GM12864 (cell line): ENCODE results near the gene BORCS8.
"Not testable (repeated sequence)": the region's sequence is repeated elsewhere in the genome, so short reads cannot be mapped to it uniquely, and the experiment has no call there.

Experiments
- DNase-seq: peaks from one replicate; pipeline ENCODE4 v3.0.0-alpha.2; 2011; ENCODE audit warnings: low read depth
- H3K4me3 ChIP-seq: 2 replicates; pipeline ENCODE4 v1.5.1; 2011; ENCODE audit warnings: mild to moderate bottlenecking, low read depth, low read length, control low read depth
- TF ChIP-seq, protein P1 (sequence below): IDR thresholded peaks from 2 replicates; pipeline ENCODE4 v1.5.1; 2011; ENCODE audit warnings: low read depth, mild to moderate bottlenecking, moderate library complexity, low read length, control low read depth, inconsistent platforms; ENCODE audit errors: missing control alignments

The BORCS8 gene

DNA sequence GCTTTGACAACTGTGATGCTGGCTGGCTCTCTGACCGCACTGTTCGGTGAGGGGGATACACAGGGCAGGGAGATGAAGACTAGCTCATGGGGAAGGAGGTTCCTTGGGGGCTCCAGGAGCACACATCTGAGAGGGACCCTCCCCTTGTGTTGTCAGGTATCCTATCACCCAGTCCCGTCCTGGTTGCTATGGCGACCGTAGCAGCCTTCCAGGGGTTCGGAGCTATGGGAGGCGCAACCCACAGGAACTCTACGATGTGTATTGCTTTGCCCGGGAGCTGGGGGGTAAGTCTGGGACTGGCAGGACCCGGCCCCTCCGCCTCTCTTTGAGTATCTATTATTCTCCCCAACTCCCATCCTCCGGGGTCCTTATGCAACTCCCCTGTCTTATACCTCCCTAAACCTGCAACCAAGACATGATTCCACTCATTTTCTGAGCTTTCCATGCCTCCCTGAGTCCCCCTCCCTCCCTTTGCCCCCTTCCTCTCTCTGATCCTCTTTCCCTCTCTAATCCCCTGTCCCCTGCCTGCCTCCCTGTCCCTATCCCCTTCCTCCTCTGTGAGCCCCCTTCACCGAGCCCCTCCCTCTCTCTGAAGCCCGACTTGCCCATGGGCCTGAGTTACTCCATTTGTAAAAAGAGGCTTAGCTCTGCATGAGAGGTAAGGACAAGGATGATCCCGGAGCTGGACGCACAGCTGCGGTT, 32.3 kb upstream of the BORCS8 start:
- TF ChIP-seq, protein P1, sequence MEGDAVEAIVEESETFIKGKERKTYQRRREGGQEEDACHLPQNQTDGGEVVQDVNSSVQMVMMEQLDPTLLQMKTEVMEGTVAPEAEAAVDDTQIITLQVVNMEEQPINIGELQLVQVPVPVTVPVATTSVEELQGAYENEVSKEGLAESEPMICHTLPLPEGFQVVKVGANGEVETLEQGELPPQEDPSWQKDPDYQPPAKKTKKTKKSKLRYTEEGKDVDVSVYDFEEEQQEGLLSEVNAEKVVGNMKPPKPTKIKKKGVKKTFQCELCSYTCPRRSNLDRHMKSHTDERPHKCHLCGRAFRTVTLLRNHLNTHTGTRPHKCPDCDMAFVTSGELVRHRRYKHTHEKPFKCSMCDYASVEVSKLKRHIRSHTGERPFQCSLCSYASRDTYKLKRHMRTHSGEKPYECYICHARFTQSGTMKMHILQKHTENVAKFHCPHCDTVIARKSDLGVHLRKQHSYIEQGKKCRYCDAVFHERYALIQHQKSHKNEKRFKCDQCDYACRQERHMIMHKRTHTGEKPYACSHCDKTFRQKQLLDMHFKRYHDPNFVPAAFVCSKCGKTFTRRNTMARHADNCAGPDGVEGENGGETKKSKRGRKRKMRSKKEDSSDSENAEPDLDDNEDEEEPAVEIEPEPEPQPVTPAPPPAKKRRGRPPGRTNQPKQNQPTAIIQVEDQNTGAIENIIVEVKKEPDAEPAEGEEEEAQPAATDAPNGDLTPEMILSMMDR: no peak
- no peak overlapping the region for H3K4me3 ChIP-seq
- DNase-seq: no peak

DNA sequence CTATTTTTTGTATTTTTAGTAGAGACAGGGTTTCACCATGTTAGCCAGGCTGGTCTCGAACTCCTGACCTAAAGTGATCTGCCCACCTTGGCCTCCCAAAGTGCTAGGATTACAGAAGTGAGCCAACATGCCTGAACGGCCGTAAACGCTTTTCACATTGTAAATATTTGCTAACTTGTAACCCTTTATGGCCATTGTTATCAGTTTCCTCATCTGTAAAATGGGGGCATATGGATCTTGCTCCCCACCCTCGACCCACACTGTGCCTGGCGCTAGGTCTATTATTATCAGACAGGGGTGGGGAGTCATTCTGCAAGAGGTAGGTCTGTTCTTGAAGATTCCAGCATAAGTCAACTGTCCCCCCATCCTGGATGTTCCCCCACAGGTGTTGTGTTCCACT, 31.7 kb upstream of the BORCS8 start:
- TF ChIP-seq, protein P1: no peak
- no peak for DNase-seq
- no peak overlapping the region for H3K4me3 ChIP-seq

DNA sequence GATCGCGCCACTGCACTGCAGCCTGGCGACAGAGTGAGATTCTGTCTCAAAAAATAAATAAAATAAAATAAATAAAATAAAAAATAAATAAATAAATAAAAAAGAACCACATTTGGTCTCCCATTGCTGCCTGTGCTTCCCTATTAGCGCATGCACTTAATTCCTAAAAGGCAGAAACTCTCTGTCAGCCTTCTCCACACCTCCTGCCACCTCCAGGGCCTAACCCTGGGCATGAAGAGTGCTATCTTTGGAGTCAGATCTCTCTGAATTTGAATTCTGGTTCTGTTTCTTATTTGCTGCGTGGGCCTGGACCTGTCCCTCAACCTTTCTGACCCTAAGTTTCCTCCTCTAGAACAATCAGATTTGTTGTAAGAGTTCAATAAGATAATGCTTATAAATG, 31.1 kb upstream of the BORCS8 start:
- no peak for DNase-seq
- TF ChIP-seq, protein P1: no peak

DNA sequence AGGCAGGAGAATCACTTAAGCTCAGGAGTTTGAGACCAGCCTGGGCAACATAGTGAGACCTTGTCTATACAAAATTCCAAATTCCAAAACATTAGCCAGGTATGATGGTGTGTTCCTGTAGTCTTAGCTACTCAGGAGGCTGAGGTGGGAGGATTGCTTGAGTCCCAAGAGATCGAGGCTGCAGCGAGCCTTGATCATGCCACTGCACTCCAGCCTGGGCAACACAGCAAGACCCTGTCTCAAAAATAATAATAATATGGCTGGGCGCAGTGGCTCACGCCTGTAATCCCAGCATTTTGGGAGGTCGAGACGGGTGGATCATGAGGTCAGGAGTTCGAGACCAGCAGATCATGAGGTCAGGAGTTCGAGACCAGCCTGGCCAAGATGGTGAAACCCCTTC, 29.0 kb upstream of the BORCS8 start:
- DNase-seq: not testable (repeated sequence)

More for the DNA sequence above, 31.1 kb upstream of the BORCS8 start:
- H3K4me3 ChIP-seq: no peak overlapping the region

DNA sequence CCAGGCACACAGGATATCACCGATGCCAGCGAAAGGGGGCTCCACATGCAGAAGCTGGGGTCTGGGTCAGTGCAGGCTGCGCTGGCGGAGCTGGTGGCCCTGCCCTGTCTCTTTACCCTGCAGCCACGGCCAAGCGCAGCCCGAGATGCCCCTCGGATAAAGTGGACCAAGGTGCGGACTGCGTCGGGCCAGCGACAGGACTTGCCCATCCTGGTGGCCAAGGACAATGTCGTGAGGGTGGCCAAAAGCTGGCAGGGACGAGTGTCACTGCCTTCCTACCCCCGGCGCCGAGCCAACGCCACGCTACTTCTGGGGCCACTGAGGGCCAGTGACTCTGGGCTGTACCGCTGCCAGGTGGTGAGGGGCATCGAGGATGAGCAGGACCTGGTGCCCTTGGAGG, 27.0 kb upstream of the BORCS8 start:
- TF ChIP-seq, protein P1: no peak
- H3K4me3 ChIP-seq: no peak overlapping the region
- no peak for DNase-seq

More for the DNA sequence above, 29.0 kb upstream of the BORCS8 start:
- H3K4me3 ChIP-seq: not testable (repeated sequence)

DNA sequence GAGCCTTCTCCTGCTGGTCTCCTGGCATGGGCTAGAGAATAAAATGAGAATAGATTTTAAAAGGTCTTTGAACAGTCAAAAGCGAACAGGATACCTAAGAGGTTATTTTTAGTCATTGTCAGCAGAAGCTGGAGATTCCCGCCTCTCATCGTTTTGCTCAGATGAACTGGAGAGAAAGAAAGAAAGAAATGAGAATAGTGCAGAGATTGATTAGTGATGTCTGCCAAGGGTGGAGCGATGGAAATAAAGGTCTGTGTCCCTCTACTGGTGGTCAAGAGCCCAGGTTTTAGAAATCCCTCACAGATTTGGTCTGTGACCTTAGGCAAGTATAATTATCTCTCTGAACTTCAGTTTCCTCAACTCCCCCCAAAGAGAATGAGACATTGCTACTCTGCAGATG, 25.1 kb upstream of the BORCS8 start:
- TF ChIP-seq, protein P1: peak; percentile 10
- no peak overlapping the region for H3K4me3 ChIP-seq
- DNase-seq: no peak

DNA sequence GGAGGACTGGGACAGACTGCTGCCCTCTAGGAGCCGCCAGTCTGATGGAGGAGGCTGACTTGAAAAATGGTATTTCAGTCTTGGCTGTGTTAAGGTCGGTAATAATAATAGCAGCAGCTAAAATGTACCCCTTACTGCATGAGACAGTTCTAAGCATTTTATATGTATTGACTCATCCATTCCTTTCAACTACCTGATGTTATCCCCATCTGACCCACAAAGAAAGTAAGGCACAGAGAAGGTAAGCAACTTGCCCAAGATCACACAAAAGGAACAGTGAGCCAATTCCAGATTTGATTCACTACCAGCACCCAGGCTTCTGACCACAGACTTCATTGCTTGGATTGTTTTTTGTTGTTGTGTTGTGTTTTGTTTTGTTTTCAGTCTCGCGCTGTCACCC, 23.8 kb upstream of the BORCS8 start:
- TF ChIP-seq, protein P1: no peak

DNA sequence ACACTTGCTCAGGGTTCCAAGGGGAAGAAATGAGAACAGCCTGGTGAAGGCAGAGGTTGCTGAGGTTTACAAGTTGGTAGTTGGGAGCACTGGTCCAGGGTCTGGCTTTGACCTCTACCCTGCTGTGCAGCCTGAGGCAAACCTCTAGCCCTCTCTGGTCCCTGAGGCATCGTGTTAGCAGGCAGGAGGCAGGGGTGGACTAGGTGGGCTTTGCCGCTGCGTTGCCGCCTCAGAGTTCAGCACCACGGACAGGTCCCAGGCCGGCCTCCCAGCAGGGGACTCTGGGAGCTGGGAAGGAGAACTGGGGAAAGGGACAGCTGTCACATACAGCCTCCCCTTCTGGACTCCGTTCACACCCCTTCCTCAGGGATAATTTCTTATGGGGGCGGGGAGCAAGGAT, 22.9 kb upstream of the BORCS8 start:
- TF ChIP-seq, protein P1: no peak
- no peak for DNase-seq

More for the DNA sequence above, 23.8 kb upstream of the BORCS8 start:
- DNase-seq: no peak
- no peak overlapping the region for H3K4me3 ChIP-seq

More for the DNA sequence above, 22.9 kb upstream of the BORCS8 start:
- H3K4me3 ChIP-seq: no peak overlapping the region
